HG02623 (cell line): ENCODE data around the gene RGMA.

Source experiments
- ATAC-seq: cut with Tn5 transposase; IDR thresholded peaks from one replicate; pipeline ENCODE4 v1.9.1; 2021; ENCODE audit warnings: moderate library complexity; ENCODE audit not compliant: unreplicated experiment

The RGMA gene

DNA sequence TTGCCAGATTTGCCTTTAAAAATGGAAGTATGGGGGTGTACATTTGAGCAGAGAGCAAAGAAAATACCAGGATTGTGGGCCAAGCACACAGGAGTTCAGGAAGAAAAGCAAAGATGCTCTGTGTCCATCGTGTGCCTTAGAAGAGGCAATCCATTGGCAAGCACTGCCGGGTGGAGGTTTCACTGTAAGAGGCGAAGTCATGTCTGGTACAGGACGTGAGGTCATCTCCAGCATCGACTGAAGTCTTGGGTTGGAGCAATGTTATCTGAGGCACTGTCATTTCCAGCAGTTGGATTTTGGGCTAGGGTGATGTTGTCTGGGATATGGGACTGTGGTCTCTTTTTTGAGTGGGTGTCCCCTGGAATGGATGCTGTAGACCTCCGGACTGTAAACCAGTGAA is 4.8 kb upstream of the RGMA start:
- ATAC-seq = no peak

DNA sequence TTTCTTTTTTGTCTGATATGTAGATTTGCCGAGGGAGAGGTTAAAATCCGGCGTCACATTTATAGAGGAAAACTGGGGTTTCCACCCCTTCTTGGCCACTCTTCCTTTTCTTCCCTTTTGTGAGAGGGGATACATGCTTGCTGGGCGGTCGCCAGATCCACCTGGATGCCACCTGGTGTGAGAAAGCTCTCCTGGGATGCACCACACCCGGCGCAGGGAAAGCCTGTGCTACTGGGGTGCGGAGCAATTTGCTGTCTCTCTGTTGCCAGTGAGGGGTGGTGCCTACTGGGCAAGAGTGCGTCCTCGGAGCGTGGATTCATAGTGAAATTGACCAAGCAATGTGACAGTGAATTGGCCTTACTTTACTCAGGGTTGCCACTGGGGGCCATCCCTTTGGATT is 2.5 kb upstream of the RGMA start:
- no peak for ATAC-seq

DNA sequence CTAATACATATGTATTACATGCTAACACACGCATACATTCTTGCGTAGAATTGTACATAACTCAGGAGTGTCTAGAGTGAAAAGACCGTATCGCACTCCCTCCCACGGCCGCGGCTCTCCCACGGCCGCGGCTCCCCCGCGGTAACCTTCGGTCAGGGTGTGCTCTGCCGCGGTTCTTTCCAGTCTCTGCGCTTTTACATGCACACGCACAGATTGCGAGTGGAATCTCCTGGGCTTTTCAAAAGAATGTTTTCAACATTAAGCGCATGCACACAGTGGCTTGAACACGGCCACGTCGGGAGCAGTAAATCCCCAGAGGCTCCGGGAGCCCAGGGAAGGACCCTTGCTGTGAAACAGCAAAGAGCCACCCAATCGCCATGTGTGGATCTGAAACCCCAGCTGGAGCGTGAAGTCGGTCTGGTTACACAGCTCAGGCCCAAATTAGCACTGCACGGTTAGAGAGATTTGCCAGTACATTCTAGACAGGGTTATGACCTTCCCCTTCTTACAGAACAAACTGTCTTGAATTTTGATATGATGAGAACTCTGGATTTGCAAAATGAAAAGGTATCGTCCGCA is 805 bp upstream of the RGMA start:
- no peak for ATAC-seq

DNA sequence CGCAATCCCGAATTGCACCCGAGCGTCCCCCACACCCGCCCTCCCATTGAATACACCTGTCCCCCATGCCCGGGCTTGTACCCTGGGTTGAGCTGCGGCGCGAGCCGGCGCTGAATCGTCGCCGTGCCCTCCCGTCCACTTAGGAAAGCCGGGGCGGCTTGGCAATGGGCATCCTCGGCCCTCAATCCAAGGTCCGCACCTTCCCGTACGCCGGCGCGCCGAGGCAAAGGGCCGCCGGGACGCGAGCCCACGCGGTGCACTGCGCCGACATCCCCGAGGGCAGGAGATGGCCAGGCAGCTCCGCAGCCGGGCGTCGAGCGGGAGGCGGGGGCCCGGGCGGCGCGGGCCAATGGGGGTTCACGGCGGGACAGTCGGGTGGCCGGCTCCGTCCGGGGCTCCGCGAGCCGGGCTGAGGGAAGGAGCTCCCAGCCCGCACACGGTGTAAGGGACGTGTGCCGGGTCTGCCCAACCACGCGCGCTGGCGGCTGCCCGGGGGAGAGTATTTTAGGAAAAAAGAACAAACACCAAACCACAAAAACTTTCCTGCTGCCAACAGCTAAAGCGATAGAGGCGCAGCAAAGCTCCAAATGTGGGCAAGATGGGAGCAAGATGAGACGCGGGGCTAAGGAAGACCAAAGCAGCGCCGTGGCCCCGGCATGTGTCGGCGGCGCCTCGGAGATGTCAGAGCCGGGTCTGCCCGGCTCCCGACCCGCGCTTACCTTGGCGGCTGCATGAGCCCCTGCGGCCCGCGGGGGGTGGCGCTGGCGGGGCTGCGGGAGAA is 621 bp downstream of the RGMA start:
- peak; percentile 10 for ATAC-seq

DNA sequence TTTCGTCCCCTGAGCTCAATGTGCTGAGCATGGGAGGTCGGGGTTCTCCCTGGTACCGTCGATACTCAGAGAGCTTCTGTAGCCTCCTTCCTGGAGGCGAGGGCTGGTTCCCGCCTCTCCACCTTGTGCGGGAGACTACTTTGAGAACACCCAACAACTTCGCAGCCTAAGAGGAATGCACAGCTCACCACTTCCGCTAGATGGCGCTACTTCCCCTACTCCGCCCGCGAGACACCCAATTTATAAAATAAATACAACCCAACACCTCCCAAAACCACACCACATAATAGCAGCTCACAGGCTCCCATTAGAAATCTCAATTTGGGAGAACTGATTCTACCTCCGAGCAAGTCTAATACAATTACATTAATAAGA is 1.2 kb downstream of the RGMA start:
- peak; percentile 45 for ATAC-seq

DNA sequence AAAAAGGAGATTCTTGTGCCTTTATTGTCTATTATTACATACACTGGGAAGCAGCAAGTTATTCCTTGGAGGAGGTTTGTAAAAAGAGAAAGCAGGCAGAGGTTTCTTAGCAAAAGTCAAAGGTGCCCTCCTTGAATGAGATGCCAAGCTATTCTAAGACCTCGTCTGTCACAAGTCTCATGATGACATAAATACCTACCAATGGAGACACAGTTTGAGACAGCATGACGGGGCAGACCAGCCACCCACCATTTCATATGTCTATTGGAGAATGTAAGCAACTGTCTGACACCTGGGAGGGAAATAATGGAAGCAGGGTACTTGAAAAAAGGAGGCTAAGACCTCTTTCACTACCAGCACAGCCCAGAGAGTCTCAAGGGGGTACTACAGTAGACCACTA is 2.2 kb downstream of the RGMA start:
- ATAC-seq = no peak

DNA sequence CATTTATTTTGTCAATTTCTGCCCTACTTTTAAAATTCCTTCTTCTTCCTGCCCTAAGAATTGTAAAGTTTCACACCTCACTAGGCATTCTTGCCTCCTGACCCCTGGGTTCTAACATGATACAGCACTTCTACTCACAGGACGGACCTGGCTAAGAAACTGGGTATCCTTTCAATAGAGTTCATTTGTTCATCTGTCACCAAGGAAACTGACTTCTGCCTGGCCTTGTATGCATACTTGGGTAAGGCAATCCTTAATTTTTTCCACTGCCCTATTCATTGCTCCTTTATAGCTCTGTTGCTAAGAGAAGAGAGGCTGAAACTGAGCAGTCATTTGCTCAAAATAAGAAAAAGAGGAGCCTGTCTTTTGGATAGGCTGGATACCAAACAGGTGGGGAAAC is 3.3 kb downstream of the RGMA start:
- ATAC-seq = no peak

DNA sequence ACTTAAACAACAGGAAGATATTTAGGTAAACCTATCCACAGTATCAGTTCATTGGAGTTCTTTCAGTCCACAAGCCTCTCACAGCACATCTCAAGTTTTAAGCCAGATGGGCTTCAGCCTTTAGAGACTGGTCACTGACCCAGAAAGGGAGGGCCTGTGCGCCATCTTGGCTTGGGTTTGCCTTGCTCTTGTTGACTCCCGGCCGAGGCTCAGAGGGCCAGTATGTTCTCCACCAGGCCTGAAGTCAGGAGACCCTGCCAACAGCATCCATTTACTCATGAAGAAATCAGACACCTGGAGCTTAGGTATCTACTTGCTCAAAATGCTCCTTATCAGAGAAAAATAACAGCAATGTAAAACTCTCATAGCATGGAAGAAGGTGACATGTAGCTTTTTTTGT is 6.2 kb downstream of the RGMA start:
- ATAC-seq = no peak

DNA sequence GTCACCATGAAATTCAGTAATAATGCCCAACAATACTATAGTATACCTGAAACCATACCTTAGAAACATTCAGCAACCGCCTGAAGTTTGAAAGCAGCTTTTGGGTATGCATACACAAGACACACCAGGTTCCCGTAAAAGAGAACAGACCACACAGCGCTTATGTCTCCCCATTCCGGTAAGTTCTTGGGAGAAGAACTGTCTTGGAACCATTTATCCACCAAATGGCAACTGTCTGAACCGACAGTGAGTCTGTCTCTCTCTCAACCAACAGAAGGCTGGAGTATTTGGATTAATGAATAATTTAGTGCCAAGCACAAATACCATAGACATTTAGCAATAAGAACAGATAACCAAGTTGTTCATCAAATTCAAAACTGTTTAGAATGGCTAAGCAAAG is 7.6 kb downstream of the RGMA start:
- no peak for ATAC-seq

DNA sequence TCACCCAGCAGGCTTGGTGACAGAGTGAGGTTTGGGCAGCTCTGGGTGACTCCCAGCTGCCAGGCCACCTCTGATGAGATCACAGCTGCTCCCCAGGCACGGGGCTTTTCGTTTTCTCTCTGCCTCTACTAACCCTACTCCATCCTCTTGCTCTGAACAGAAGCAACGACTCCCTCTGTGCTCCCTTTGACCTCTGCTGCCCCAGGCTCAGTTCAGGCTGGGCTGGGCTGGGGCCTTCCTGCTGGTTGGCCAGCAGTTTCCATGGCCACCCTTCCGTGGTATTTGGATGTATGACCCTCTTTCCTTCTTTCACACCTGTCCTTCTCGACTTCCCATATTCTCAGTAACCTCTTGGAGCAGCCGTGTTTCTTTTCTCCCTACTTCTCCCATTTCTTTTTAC is 8.6 kb downstream of the RGMA start:
- no peak for ATAC-seq

DNA sequence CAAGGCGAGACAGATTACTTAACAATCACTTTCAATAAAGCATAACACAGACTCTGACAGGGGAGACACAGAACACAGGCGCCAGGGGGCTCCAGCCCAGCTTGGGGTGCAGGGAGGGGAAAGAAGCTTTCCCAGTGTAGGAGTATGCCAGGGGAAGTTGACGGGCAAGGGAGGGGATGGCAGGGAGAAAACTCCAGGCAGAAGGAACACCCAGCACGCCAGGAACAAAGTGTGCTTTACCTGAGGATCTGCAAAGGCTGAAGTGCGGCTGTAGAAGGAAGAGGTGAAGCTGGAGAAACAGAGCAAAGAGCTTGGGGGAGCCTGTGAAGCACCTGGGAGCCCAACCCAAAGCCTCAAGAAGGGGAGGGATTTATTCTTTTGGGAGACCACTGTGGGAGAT is 12.1 kb downstream of the RGMA start:
- no peak for ATAC-seq

DNA sequence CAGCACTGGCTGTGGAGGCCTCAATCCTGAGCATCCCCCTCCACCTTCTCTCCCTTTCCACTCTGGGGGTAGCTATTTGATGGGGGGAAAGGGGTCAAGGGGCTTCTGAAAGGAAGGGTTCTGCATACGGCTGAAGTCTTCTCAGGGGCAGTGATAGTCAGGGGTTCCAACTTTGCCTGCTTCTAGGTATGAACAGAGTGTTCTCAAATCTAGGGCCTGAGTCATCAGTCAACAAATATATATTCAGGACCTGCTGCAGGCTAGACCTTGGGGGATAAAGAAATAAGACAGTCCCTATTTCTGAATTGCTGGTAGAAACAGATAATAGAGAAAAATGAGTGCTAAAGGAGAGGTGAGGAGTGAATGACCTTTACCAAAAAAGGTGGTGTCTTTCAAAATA is 12.8 kb downstream of the RGMA start:
- no peak for ATAC-seq

DNA sequence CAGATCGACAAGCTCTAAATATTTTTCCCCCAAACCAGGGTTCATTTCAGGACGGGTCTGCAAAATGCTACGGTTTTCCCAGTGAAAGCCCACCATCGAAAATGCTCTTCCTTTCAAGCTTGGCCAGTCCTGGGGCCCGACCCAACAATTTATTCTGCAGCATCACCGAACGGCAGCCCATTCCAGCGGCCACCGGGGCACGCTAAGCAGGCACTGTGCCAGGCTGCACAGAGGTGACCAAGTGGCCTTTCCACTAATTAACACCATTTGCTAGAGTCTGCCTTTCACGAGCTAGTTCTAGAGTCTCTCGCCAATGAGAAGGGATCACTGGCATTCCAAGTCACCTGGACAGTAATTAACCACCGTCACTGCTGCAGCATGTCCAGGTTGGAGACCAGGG is 14.4 kb downstream of the RGMA start:
- ATAC-seq = no peak

DNA sequence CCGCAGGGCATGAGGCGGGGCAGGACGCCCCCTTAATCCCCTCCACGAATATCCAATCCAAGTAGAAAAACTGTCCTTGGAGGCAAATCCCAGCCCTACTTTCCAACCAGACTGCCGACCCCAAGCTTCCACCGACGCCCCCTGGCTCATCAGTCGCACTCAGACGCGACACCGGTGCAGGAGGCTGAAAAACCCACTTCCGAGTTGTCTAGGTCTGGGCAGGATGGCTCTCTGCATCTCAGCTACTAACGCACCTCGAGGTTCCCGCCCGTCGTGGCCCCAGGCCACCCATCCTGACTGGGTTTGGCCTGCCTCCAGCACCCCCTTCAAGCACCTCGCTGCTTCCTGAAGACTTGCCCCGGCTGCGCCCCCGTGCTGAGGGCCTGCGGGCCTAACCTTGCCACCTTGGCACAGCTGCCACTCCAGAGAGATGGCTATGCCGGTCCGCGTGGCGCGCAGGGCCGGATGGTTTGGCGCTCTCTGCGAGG is 15.5 kb downstream of the RGMA start:
- no peak for ATAC-seq

DNA sequence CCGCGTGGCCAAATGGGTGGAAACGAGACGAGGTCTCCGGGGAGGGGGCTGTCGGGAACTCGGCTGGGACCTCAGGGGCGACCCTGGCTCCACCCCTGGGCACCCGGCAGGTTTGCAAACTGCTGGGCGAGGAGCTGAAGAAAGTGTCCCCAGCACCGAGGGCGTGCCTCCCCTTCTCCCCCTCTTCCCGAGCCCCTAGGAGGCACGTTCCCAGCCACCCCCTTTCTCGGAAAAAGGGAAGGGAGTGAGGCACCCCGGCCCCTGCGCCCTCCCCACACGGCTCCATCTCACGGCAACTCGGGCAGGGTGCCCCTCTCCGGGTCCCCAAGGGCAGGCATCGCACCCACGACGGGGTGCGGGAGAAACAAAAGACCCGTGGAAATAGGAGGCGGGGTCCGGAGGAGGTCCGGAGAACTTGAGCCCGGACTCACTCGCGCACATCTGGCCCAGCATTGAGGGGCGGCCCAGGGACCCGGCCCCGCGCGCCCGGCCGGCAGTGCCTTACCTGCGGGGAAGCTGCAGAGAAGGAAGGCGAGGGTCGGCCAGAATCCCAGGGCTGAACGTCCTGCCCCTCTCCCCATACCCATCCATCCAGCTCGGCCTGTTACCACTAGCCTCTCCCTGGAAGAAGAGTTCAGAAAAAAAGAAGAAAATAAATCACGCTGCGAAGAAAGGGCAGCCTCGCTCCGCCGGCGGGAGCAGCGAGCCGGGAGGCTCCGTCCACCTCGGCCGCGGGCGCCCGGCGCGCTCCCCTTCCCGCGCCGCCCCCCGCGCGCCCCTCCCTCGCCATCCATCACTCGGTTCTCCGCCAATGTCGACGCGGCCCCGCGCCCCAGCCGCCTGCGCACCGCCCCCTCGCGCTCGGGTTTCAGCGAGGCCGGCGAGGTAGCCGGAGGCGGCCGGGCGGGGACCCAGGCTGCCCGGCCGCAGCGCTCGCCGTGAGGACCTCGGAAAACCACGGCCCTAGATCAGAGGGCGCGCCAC is 16.3 kb downstream of the RGMA start:
- ATAC-seq = no peak

DNA sequence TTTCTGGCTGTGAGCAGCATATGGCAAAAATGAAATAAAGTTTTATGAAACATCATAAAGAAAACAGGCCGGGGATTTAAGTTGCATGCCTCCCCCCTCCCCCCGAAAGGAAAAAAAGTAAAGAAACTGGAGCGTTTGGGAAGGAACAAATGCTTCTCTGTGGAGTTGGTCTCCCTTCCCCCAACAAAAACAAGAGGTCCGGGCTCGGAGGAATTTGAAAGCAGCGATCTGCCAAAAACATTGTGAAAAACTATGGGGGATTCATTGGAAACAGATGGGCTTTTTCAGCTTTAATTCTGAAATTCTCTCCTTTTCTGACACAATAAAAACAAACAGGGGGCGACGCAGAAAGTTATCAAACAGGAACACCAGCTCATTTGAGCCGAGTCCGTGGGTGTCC is 17.0 kb downstream of the RGMA start:
- no peak for ATAC-seq

DNA sequence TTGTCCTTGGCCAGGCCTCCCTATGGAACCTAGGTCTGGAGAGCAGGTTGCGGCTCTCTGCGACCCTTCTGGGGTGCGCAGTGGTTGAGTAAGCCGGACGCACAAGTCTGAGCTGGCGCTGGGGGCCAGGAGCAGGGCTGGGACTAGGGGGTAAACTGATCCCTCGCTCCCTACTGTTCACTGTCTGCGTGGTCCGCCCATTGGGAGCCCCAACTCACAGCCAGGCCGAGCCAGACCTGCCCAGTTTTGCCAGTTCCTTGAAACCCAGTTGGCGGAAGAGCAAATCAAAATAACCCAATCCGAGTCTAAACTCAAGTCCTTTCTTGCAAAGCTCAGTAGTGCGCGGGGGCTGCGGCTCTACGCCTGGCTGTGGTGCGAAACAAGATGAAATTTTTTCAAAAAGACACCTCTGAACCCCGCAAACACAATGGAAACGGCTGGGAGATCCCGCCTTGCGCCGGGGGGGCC is 17.5 kb downstream of the RGMA start:
- ATAC-seq = no peak

DNA sequence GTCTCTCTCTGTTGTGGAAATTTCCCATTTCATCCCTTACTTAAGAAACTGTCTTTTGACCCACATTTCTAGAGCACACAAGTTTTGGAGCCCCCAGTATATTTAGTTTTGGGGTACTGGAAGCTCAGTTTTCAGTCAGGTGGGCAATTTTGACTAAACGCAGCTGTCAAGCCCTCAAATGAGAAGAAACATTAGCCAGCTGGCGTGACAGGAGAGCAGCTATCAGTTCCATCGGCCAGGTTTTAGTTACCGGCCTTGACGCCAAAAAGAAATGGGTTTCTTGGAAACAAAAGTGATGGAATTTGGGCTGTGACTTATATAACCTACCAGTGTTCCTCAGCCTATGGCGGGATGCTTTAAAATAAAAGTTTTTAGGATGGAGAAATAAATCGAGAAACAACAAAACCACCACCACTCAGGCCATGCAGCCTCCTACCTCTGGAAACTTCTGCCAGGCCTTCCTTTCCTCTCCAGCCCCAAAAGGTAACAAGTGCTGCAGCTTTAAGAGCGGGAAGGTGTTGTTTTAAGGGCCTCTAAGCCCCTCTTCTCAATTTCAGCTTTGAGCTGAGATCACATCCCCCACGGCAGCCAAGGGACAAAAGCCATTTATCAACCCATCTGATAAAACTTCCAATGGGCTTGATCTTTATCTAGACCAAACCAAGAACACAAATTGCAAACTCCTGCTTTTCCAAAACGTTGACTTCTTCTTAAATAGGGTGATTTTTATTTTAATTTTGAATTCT is 18.3 kb downstream of the RGMA start:
- ATAC-seq = no peak

DNA sequence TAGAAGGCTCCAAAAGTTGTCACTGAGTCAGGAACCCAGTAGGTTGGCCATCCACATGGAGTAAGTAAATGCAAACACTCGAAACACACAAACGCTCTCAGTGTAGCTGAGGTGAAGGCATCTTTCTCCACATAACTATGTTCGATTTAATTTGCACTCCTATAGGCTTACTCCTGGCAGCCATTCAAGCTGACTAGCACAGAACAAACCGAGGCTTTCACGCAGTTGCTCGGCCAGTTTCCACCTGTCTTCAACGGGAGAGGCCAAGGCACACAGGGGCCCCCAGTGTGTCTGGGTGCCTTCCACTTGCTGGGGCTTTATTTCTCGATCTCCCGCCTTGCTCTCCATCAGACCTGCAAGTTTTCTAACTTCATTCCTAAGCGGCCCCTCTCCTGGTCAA is 18.9 kb downstream of the RGMA start:
- ATAC-seq = no peak

DNA sequence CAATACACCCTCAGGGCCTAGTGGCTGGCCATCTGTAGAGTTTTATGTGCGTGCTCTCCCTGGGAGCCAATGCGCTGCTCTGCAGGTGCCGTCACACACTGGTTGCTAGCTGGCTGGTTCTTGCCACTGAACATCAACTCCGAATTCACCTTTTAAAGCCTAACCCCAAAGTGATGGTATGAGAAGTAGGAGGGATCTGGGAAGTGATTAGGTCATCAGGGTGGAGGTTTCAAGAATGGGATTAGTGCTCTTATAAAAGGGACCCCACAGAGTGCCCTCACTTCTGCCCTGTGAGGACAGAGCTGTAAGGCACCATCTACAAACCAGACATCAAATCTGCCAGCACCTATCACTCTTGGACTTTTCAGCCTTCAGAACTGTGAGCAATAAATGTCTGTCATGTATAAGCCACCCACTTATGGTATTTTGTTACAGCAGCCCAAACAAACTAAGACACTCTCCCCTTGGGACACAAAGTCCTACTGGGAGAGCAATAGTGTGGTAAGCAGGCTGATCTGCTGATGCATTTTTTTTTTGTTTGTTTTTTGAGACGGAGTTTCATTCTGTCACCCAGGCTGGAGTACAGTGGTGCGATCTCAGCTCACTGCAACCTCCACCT is 20.3 kb downstream of the RGMA start:
- ATAC-seq = no peak
